Measurements from ENCODE around the gene TLR6. TPM values are rescaled to one million over a fixed set of nuclear protein-coding genes. Genes with fewer than 3 reads are reported as not detected.
A peak's percentile ranks its signal among the peaks of the same experiment; 100 is the strongest.

Gene TLR6
- total and polyA plus RNA-seq, 9 donors: 0.79 to 2.0 (median 1.0) TPM

GRCh38 chr4:38894322-38894982, 37.8 kb upstream of the TLR6 start:
- no peak for DNase-seq
- WGBS (ENCODE audit: insufficient coverage): no CpG with 5 or more reads among the region's 7 CpGs
- H3K4me1 ChIP-seq (ENCODE audit: control insufficient read depth, insufficient read depth, low read length): no peaks in the 10 kb centered on the region
- H3K4me3 ChIP-seq (ENCODE audit: low read length): no peak overlapping the region
- H3K36me3 ChIP-seq (ENCODE audit: control insufficient read depth, insufficient read depth, low read length): peaks cover 59% of the 10 kb centered on the region
- H3K27me3 ChIP-seq (ENCODE audit: control insufficient read depth, insufficient read depth, low read length): no peaks in the 10 kb centered on the region
- H3K9me3 ChIP-seq (replicated peaks; ENCODE audit: control insufficient read depth, low read depth, low read length): no peaks in the 10 kb centered on the region
- no peak overlapping the region for H3K27ac ChIP-seq (ENCODE audit: low read length)

GRCh38 chr4:38891051-38891983, 34.7 kb upstream of the TLR6 start:
- Histone ChIP-seq H3K36me3 (ENCODE audit: control insufficient read depth, insufficient read depth, low read length) (peaks cover 52% of the 10 kb centered on the region), H3K27me3 (ENCODE audit: control insufficient read depth, insufficient read depth, low read length) (no peaks in the 10 kb centered on the region)

DNA sequence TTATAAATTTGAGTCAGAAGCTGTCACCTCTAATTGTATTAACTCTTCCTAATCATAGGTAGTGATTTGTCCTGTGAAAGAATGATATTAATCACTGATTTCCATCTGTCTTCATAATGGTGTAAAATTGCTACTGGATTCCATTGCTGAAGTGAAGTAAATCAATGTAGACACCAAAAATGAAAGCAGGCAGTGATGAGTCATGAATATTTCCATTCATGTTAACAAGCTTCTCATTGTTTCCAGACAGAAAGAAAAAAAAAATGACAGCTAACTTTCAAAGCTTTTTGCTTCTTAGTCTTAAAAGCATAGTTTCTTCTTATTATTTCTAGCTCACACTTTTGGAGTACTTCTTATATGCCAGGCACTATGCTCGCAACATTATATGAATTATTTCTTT, 32.5 kb upstream of the TLR6 start:
- no peaks in the 10 kb centered on the region for H3K27me3 ChIP-seq (ENCODE audit: control insufficient read depth, insufficient read depth, low read length)
- H3K4me1 ChIP-seq (ENCODE audit: control insufficient read depth, insufficient read depth, low read length): no peaks in the 10 kb centered on the region
- H3K9me3 ChIP-seq (replicated peaks; ENCODE audit: control insufficient read depth, low read depth, low read length): no peaks in the 10 kb centered on the region
- no peak overlapping the region for H3K4me3 ChIP-seq (ENCODE audit: low read length)
- H3K27ac ChIP-seq (ENCODE audit: low read length): peak overlapping the region; percentile 56
- peaks cover 40% of the 10 kb centered on the region for H3K36me3 ChIP-seq (ENCODE audit: control insufficient read depth, insufficient read depth, low read length)
- WGBS (ENCODE audit: insufficient coverage): no CpG with 5 or more reads among the region's 1 CpG
- peak; percentile 69 for DNase-seq

More at GRCh38 chr4:38891051-38891983, 34.7 kb upstream of the TLR6 start:
- 88% methylated on average over 3 of the region's 10 CpGs for WGBS (ENCODE audit: insufficient coverage)
- no peaks in the 10 kb centered on the region for H3K4me1 ChIP-seq (ENCODE audit: control insufficient read depth, insufficient read depth, low read length)
- H3K27ac ChIP-seq (ENCODE audit: low read length): no peak overlapping the region
- no peak overlapping the region for H3K4me3 ChIP-seq (ENCODE audit: low read length)
- no peaks in the 10 kb centered on the region for H3K9me3 ChIP-seq (replicated peaks; ENCODE audit: control insufficient read depth, low read depth, low read length)
- no peak for DNase-seq

GRCh38 chr4:38884254-38884653, 27.6 kb upstream of the TLR6 start:
- no peaks in the 10 kb centered on the region for H3K9me3 ChIP-seq (replicated peaks; ENCODE audit: control insufficient read depth, low read depth, low read length)
- peaks cover 37% of the 10 kb centered on the region for H3K36me3 ChIP-seq (ENCODE audit: control insufficient read depth, insufficient read depth, low read length)
- WGBS (ENCODE audit: insufficient coverage): no CpG with 5 or more reads among the region's 4 CpGs
- no peak for DNase-seq
- H3K27ac ChIP-seq (ENCODE audit: low read length): no peak overlapping the region
- no peaks in the 10 kb centered on the region for H3K27me3 ChIP-seq (ENCODE audit: control insufficient read depth, insufficient read depth, low read length)
- H3K4me3 ChIP-seq (ENCODE audit: low read length): no peak overlapping the region
- no peaks in the 10 kb centered on the region for H3K4me1 ChIP-seq (ENCODE audit: control insufficient read depth, insufficient read depth, low read length)

- no peak overlapping the region for H3K4me3 ChIP-seq (ENCODE audit: low read length)
- H3K36me3 ChIP-seq (ENCODE audit: control insufficient read depth, insufficient read depth, low read length): peaks cover 52% of the 10 kb centered on the region
- DNase-seq: no peak
- no peak overlapping the region for H3K27ac ChIP-seq (ENCODE audit: low read length)
- no peaks in the 10 kb centered on the region for H3K27me3 ChIP-seq (ENCODE audit: control insufficient read depth, insufficient read depth, low read length)
- WGBS (ENCODE audit: insufficient coverage): 69% methylated on average over 2 of the region's 2 CpGs
- no peaks in the 10 kb centered on the region for H3K4me1 ChIP-seq (ENCODE audit: control insufficient read depth, insufficient read depth, low read length)
- H3K9me3 ChIP-seq (replicated peaks; ENCODE audit: control insufficient read depth, low read depth, low read length): no peaks in the 10 kb centered on the region
These were observed 20.0 kb upstream of the TLR6 start for GRCh38 chr4:38876636-38877035.

GRCh38 chr4:38873290-38873944, 16.8 kb upstream of the TLR6 start:
- no peaks in the 10 kb centered on the region for H3K27me3 ChIP-seq (ENCODE audit: control insufficient read depth, insufficient read depth, low read length)
- no peak overlapping the region for H3K4me3 ChIP-seq (ENCODE audit: low read length)
- H3K27ac ChIP-seq (ENCODE audit: low read length): no peak overlapping the region
- peaks cover 40% of the 10 kb centered on the region for H3K36me3 ChIP-seq (ENCODE audit: control insufficient read depth, insufficient read depth, low read length)
- 71% methylated on average over 3 of the region's 5 CpGs for WGBS (ENCODE audit: insufficient coverage)
- H3K9me3 ChIP-seq (replicated peaks; ENCODE audit: control insufficient read depth, low read depth, low read length): no peaks in the 10 kb centered on the region
- peaks cover 15% of the 10 kb centered on the region for H3K4me1 ChIP-seq (ENCODE audit: control insufficient read depth, insufficient read depth, low read length)
- no peak for DNase-seq

- 80% methylated on average over 4 of the region's 5 CpGs for WGBS (ENCODE audit: insufficient coverage)
- no peak for DNase-seq
- no peaks in the 10 kb centered on the region for H3K27me3 ChIP-seq (ENCODE audit: control insufficient read depth, insufficient read depth, low read length)
- peaks cover 21% of the 10 kb centered on the region for H3K4me1 ChIP-seq (ENCODE audit: control insufficient read depth, insufficient read depth, low read length)
- H3K9me3 ChIP-seq (replicated peaks; ENCODE audit: control insufficient read depth, low read depth, low read length): no peaks in the 10 kb centered on the region
- no peak overlapping the region for H3K27ac ChIP-seq (ENCODE audit: low read length)
- no peak overlapping the region for H3K4me3 ChIP-seq (ENCODE audit: low read length)
- peaks cover 35% of the 10 kb centered on the region for H3K36me3 ChIP-seq (ENCODE audit: control insufficient read depth, insufficient read depth, low read length)
These were observed 16.0 kb upstream of the TLR6 start for GRCh38 chr4:38872620-38873019.

- Histone ChIP-seq H3K36me3 (ENCODE audit: control insufficient read depth, insufficient read depth, low read length) (peaks cover 26% of the 10 kb centered on the region), H3K9me3 (replicated peaks; ENCODE audit: control insufficient read depth, low read depth, low read length) (no peaks in the 10 kb centered on the region), H3K27me3 (ENCODE audit: control insufficient read depth, insufficient read depth, low read length) (no peaks in the 10 kb centered on the region), H3K4me3 (ENCODE audit: low read length) (no peak overlapping the region), H3K4me1 (ENCODE audit: control insufficient read depth, insufficient read depth, low read length) (peaks cover 25% of the 10 kb centered on the region), H3K27ac (ENCODE audit: low read length) (no peak overlapping the region)
- DNase-seq: no peak
- WGBS (ENCODE audit: insufficient coverage): 100% methylated on average over 1 of the region's 1 CpG
These were observed 15.0 kb upstream of the TLR6 start for GRCh38 chr4:38871593-38871992.

DNA sequence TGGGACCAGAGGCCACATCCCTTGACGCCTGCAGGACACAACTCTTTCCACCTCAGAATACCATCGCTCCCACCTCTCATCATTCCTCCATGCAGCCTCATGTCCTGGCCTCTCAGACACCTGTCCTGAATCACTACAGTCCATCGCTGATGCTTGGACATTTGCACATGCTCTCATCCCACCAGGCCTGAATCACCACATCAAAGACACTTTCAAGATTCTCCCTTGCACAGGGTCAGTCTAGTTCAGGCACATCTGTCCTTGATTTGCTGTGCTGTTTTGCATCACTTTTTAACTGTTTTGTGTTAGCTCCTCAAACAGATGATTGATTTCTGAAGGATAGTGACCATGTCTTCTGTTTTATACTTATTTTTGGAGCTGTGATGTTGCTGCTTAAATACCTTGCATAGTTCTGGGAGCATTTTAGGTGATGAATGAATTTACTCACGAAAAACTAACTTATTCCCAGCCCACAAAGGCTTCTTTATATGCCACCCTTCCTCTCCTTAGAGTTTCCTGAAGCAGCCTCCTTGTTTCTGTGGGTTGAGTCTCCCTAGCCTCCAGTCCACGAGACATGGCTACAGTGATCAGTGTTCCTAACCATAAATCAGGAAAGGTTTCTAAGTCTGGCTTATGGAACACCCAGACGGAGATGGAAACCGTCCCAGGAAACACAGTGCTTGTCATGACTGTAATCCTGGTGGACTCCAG, 13.6 kb upstream of the TLR6 start:
- WGBS (ENCODE audit: insufficient coverage): 64% methylated on average over 4 of the region's 7 CpGs
- Histone ChIP-seq H3K27me3 (ENCODE audit: control insufficient read depth, insufficient read depth, low read length) (no peaks in the 10 kb centered on the region), H3K4me1 (ENCODE audit: control insufficient read depth, insufficient read depth, low read length) (peaks cover 25% of the 10 kb centered on the region), H3K4me3 (ENCODE audit: low read length) (no peak overlapping the region), H3K36me3 (ENCODE audit: control insufficient read depth, insufficient read depth, low read length) (peaks cover 24% of the 10 kb centered on the region), H3K27ac (ENCODE audit: low read length) (no peak overlapping the region), H3K9me3 (replicated peaks; ENCODE audit: control insufficient read depth, low read depth, low read length) (no peaks in the 10 kb centered on the region)
- DNase-seq: peak; percentile 31
